ENCODE results near the gene VMAC.
"Not testable (repeated sequence)": the region's sequence is repeated elsewhere in the genome, so short reads cannot be mapped to it uniquely, and the experiment has no call there.

The VMAC gene

DNA sequence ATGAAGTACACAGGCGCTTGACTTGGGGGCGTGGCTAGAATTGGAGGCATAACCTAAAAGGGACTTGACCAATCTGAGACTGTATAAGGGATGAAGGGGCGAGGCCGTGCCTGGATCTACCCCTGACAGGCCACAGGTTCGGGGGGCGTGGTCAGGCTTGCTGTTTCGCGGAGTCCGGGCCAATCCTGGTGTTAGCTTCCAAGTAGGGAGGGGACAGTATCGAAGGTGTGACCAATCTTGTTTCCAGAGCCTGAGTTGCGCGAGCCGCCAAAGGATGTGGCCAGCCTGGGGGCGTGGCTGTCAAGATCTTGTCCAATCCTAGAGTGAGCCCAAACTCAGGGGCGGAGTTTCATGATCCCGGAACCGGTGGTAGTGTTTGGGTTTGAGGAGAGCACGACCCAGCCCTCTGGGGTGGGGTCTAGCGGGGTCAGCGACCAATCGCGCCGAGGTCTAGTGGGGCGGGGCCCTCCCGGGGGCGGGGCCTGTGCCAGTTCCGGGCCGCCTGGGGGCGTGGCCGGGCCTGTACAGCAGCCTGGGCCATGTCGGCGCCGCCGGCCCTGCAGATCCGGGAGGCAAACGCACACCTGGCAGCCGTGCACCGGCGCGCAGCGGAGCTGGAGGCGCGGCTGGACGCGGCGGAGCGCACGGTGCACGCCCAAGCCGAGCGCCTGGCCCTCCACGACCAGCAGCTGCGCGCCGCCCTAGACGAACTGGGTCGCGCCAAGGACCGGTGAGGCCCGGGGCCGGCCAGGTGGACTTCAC is at the start of gene VMAC:
Gene VMAC, plus strand, starts transcription at position 521 of the 762 bp plus-strand sequence. Its CDS starts 19 bp downstream, at position 540.
- DNase-seq (ENCODE audit: low spot score), result peak; percentile 98

DNA sequence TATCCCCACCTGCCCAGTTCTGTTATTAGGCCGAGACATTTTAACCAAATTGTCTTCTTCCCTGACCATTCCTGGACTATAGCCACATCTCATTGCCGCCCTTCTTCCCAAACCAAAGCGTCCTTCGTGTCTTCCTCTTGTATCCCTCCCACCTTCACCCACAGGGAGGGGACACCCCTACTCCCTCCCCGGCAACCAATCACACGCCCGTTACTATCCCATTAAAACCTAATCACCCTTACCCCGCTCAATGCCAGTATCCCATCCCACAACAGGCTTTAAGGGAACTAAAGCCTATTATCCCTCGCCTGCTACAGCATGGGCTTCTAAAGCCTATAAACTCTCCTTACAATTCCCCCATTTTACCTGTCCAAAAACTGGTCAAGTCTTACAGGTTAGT is 49.5 kb upstream of the VMAC start:
- DNase-seq (ENCODE audit: low spot score), result not testable (repeated sequence)

DNA sequence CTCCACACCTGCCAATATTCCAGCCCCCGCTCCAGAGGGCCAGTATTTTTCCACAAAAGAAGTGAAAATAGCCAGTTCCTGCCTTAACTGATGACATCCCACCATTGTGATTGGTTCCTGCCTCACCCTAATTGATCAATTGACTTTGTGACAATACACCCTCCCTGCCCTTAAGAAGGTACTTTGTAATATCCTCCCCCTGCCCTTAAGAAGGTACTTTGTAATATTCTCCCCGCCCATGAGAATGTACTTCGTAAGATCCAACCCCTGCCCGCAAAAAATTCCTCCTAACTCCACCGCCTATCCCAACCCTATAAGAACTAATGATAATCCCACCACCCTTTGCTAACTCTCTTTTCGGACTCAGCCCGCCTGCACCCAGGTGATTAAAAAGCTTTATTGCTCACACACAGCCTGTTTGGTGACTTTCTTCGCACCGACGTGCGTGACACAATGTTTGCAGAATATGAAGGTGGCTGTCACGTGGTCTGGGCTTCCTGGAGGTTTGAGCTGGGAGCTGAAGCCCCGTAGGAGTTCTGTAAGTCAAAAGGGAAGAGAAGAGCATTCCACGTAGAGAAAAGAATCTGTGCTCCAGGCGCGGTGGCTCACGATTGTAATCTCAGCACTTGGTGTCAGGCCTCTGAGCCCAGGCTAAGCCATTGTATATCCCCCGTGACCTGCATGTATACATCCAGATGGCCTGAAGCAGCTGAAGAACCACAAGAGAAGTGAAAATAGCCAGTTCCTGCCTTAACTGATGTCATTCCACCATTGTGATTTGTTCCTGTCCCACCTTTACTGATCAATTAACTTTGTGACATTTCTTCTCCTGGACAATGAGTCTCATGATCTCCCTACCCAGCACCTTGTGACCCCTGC is 47.2 kb upstream of the VMAC start:
- no peak for DNase-seq (ENCODE audit: low spot score)

- no peak for DNase-seq (ENCODE audit: low spot score)
Observed at GRCh38 chr19:5863030-5863665, 41.5 kb upstream of the VMAC start.

DNA sequence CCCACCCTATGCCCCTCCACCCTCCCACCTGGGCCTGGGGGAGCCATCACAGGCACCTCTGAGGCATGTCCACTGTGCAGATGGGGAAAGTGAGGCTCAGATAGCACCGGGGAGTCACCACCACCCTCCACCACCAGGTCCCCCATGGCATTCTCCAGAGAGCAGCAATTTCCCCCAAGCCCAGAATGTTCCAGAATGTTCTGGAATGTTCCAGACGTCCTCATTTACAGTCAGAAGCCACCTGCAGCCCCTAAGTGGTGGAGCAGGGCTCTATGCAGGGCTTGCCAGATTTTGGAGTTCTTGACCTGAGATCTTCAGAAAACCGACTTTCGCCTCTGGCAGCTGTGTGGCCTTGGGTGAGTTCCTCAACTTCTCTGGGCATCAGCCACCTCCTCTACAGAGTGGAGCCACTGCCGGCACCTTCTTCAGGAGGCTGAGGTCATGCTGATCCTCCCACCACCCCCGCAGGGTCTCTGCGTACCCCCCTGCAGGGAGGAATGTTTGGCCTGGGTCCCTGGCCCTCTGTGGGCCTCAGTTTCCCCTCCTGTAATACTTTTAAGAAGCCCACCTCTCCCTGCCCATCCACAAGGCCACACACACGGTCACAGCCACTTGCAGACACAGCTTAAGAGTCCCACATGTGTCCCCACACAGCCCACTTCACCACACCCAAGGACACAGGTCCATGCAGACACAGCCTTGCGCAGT is 40.5 kb upstream of the VMAC start:
- DNase-seq (ENCODE audit: low spot score), result no peak

GRCh38 chr19:5864725-5865486 is 39.8 kb upstream of the VMAC start:
- DNase-seq (ENCODE audit: low spot score), result no peak

GRCh38 chr19:5865772-5866171 is 38.9 kb upstream of the VMAC start:
- no peak for DNase-seq (ENCODE audit: low spot score)

GRCh38 chr19:5867201-5868136 is 37.2 kb upstream of the VMAC start:
- no peak for DNase-seq (ENCODE audit: low spot score)

GRCh38 chr19:5870986-5871394 is 33.7 kb upstream of the VMAC start:
- peak; percentile 48 for DNase-seq (ENCODE audit: low spot score)

DNA sequence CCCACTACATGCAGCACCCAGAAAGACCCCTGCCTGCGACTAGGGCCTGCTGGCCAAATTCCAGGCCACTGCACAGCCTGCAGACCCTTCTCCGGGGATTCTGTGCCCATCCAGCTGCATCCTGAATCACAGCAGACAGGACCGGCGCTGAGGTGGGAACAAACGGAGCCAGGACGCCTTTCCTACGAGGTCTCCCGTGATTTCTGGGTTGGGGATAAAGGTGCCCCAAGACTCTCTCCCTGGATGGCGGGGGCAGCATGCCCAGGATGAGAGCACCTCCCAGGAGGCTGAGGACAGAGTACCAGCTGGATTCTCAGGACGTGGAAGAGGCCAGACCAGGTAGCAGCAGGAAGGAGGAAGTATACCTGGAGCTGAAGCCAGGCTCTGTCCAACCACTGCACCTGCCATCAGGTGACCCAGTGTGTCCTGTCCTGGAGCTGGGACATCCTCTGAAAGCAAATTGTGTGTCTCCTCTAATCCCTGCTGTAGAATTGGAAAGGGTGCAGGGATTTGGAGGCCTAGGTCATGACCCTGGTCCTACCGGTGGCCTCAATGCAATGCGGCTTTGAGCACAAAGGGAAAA is 31.0 kb upstream of the VMAC start:
- DNase-seq (ENCODE audit: low spot score), result no peak

DNA sequence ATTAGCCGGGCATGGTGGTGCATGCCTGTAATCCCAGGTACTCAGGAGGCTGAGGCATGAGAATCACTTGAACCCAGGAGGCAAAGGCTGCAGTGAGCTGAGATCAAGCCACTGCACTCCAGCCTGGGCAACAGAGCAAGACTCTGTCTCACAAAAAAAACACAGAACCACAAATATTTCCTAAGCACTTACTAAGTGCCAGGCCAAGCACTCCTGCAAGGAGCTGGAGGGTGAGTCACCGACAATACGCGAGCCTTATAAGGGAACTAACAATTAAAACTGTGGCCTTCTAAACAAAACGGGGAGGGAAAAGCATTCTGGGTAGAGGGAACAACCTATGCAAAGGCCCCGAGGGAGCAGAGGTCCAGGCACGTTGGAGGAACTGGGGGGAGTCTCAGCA is 30.2 kb upstream of the VMAC start:
- DNase-seq (ENCODE audit: low spot score), result not testable (repeated sequence)

DNA sequence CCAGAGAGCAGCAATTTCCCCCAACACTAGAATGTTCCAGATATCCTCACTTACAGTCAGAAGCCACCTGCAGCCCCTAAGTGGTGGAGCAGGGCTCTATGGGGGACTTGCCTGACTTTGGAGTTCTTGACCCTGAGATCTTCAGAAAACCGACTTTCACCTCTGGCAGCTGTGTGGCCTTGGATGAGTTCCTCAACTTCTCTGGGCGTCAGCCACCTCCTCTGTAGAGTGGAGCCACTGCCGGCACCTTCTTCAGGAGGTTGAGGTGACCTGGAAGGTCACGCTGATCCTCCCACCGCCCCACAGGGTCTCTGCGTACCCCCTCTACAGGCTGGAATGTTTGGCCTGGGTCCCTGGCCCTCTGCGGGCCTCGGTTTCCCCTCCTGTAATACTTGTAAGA is 27.2 kb upstream of the VMAC start:
- no peak for DNase-seq (ENCODE audit: low spot score)

DNA sequence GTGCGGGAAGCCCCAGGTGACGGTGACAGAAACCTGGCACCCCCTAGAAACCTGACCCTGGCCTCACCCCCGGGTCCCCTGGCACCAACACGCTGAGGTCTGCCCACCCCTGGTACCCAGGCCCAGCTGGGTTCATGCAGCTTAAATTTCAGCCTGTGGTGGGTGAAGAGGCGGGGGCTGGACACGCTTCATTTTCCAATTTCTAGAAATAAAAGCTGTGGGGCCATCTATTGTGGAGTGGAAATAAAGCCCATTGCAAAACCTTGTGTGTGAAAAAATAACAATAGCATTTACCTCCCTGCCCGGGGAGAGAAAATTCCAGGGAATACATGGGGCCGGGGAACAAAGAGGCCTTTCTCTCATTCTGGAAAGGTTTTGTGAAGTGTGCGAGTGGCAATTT is 26.8 kb upstream of the VMAC start:
- DNase-seq (ENCODE audit: low spot score), result no peak

GRCh38 chr19:5880196-5880595 is 24.5 kb upstream of the VMAC start:
- no peak for DNase-seq (ENCODE audit: low spot score)

GRCh38 chr19:5880604-5881078 is 24.0 kb upstream of the VMAC start:
- peak; percentile 82 for DNase-seq (ENCODE audit: low spot score)

DNA sequence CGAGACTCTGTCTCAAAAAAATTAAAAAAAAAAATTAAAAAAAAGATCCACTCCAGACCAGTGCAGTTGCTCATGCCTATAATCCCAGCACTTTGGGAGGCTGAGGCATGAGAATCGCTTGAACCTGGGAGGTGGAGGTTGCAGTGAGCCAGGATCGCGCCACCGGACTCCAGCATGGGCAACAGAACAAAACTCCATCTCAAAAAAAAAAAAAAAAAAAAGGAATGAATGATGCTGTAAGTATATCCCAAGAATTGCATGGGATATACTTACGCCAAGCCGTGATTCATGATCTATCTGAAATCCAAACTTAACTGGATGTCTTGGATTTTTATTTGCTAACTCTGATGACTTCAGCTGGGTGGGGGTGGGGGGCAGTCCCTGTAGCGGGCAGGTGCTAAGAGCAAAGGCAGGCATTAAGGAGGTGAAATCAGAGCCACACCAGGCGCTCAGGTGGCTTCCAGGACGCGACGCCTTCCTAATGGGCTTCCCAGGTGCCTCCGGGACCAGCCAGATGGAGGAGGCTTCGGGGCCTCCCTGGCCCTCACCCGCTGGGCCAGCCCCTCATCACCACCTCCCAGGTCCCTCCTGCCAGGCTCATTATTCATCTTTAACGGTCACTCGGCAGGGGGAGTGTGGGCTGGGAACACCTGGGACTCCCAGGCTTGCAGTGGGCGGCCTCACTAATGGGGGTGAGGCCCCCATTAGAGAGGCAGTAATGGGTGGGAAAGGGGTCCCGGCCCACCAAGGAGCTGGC is 23.0 kb upstream of the VMAC start:
- no peak for DNase-seq (ENCODE audit: low spot score)

DNA sequence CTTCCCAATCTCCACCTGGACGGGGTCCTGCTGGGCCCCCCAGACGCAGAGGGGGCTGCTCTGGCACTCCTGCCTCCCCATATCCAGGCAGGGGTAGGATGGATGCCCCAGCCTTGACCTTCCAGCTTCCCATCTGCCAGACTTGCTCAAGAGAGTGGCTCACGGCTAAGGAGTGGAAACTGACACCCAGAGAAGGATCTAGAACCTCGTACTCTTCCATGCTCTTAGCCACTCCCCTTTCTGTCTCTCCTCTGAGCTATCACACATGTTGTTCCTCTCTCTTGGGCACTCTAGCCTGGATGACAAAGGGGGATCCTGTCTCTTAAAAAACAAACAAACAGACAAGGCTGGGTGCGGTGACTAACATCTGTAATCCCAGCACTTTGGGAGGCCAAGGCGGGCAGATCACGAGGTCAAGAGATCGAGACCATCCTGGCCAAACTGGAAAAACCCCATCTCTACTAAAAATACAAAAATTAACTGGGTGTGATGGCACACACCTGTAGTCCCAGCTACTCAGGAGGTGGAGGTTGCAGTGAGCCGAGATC is 22.2 kb upstream of the VMAC start:
- no peak for DNase-seq (ENCODE audit: low spot score)

- DNase-seq (ENCODE audit: low spot score), result not testable (repeated sequence)
Observed at GRCh38 chr19:5883157-5883873, 21.4 kb upstream of the VMAC start.
